ENCODE measurements around the gene ELK4. TPM values are rescaled to one million over a fixed set of nuclear protein-coding genes. Genes with fewer than 3 reads are reported as not detected.

Gene ELK4
- total RNA-seq, 1 experiment from 2014 or later: 31.2 TPM

GRCh38 chr1:205612104-205612503 lies 19.7 kb downstream of the ELK4 start:
- Histone ChIP-seq H2AK5ac (ENCODE audit: insufficient read length, low read length) (no peak overlapping the region), H3K56ac (ENCODE audit: insufficient read length, low read depth, low read length) (no peak overlapping the region), H2BK120ac (ENCODE audit: low read depth, low read length, poor library complexity, severe bottlenecking) (no peak overlapping the region), H3K18ac (ENCODE audit: insufficient read length, low read depth, low read length) (no peak overlapping the region), H3K4ac (ENCODE audit: low read depth, low read length) (no peak overlapping the region), H3K4me2 (ENCODE audit: insufficient read depth, insufficient read length, low read length) (no peak overlapping the region), H3K4me1 (ENCODE audit: insufficient read depth, low read length) (no peaks in the 10 kb centered on the region), H2BK20ac (ENCODE audit: low read depth, low read length, poor library complexity, severe bottlenecking) (no peak overlapping the region), H3K79me1 (ENCODE audit: insufficient read depth, low read depth, low read length, poor library complexity, severe bottlenecking) (no peaks in the 10 kb centered on the region), H2BK15ac (ENCODE audit: low read depth, low read length) (no peak overlapping the region), H3K27me3 (ENCODE audit: insufficient read depth, low read length) (no peaks in the 10 kb centered on the region), H4K20me1 (ENCODE audit: control insufficient read depth, insufficient read depth, insufficient read length) (no peaks in the 10 kb centered on the region), H3K79me2 (ENCODE audit: insufficient read depth, low read length) (no peaks in the 10 kb centered on the region), H4K5ac (ENCODE audit: insufficient read length, low read depth, low read length) (no peak overlapping the region), H2BK5ac (ENCODE audit: insufficient read length, low read length) (no peak overlapping the region), H4K8ac (replicated peaks; ENCODE audit: insufficient read length, low read depth, low read length) (no peak overlapping the region), H4K91ac (ENCODE audit: insufficient read length, low read depth, low read length) (no peak overlapping the region), H3K27ac (ENCODE audit: insufficient read length, low read depth, low read length) (no peak overlapping the region), H3T11ph (ENCODE audit: low read length) (no peak overlapping the region), H3K9me3 (ENCODE audit: control insufficient read depth, low read depth, low read length) (no peaks in the 10 kb centered on the region), H2AFZ (ENCODE audit: low read length) (no peak overlapping the region), H3K23me2 (ENCODE audit: insufficient read length, low read depth, low read length, poor library complexity, severe bottlenecking) (no peaks in the 10 kb centered on the region), H3K9ac (ENCODE audit: extremely low read depth, insufficient read length, low read length) (no peak overlapping the region), H2BK12ac (ENCODE audit: insufficient read length, low read depth, low read length) (no peak overlapping the region), H3K23ac (ENCODE audit: insufficient read length, low read depth, low read length) (no peak overlapping the region), H3K14ac (ENCODE audit: insufficient read depth, low read length) (no peak overlapping the region)
- no peak for TF ChIP-seq CTCF (conservative IDR thresholded peaks at IDR 0.05)
- Mint-ChIP-seq H3K36me3 (ENCODE audit: insufficient read depth in 1 of 3, low read depth in 3 of 3) (peaks cover 27 to 66% (median 56%) of the 10 kb centered on the region in 3 experiments; a peak in 6 of 7 replicates), H3K9me3 (no peaks in the 10 kb centered on the region), H3K27me3 (ENCODE audit: low read depth) (no peaks in the 10 kb centered on the region), H3K4me3 (no peak overlapping the region), H3K4me1 (no peaks in the 10 kb centered on the region), H3K27ac (no peak overlapping the region)
- no peak for DNase-seq
- no CpG with 5 or more reads among the region's 3 CpGs for WGBS (ENCODE audit: extremely low coverage, insufficient read length, low lambda C conversion rate)
